ENCODE measurements around the gene CRLF1.

Gene CRLF1

GRCh38 chr19:18610245-18610555 lies 3.6 kb upstream of the CRLF1 start:
- Histone ChIP-seq H3K4me1 (ENCODE audit: low read length) (no peaks in the 10 kb centered on the region), H3K9ac (ENCODE audit: low read length) (no peak overlapping the region), H3K4me3 (ENCODE audit: low read length) (no peak overlapping the region), H3K9me2 (replicated peaks; ENCODE audit: insufficient read depth, low read length) (no peaks in the 10 kb centered on the region), H2AFZ (ENCODE audit: low read length) (no peak overlapping the region), H3K79me2 (ENCODE audit: low read length) (no peaks in the 10 kb centered on the region), H3K4me2 (ENCODE audit: low read depth, low read length) (no peak overlapping the region), H4K20me1 (ENCODE audit: insufficient read depth, low read length) (no peaks in the 10 kb centered on the region), H3F3A (ENCODE audit: insufficient read depth, low read length) (no peaks in the 10 kb centered on the region), H3K9me3 (replicated peaks; ENCODE audit: insufficient read depth, low read length) (no peaks in the 10 kb centered on the region), H3K27ac (ENCODE audit: low read length) (no peak overlapping the region), H3K36me3 (replicated peaks; ENCODE audit: insufficient read depth, low read length) (no peaks in the 10 kb centered on the region), H3K27me3 (replicated peaks; ENCODE audit: insufficient read depth, low read length) (peaks cover 91% of the 10 kb centered on the region)
- no peak for DNase-seq
- TF ChIP-seq EZH2phosphoT487 (IDR thresholded peaks at IDR 0.05; ENCODE audit: low read length), result no peak
- TF ChIP-seq CTCF (IDR thresholded peaks at IDR 0.05; ENCODE audit: low read length), result no peak
- TF ChIP-seq EZH2 (optimal IDR thresholded peaks at IDR 0.05; ENCODE audit: low read depth, low read length), result no peak

- no peak overlapping the region for H3K4me2 ChIP-seq (ENCODE audit: low read depth, low read length)
- H3K27me3 ChIP-seq (replicated peaks; ENCODE audit: insufficient read depth, low read length), result peaks cover 91% of the 10 kb centered on the region
- H3K4me1 ChIP-seq (ENCODE audit: low read length), result no peaks in the 10 kb centered on the region
Measured at GRCh38 chr19:18609717-18610051, 3.1 kb upstream of the CRLF1 start.

GRCh38 chr19:18608805-18609716 lies 2.5 kb upstream of the CRLF1 start:
- Histone ChIP-seq H3K9ac (ENCODE audit: low read length) (no peak overlapping the region), H3K36me3 (replicated peaks; ENCODE audit: insufficient read depth, low read length) (no peaks in the 10 kb centered on the region), H3K4me3 (ENCODE audit: low read length) (no peak overlapping the region), H3K4me2 (ENCODE audit: low read depth, low read length) (no peak overlapping the region), H2AFZ (ENCODE audit: low read length) (no peak overlapping the region), H3K27ac (ENCODE audit: low read length) (no peak overlapping the region), H3F3A (ENCODE audit: insufficient read depth, low read length) (no peaks in the 10 kb centered on the region), H3K27me3 (replicated peaks; ENCODE audit: insufficient read depth, low read length) (peaks cover 91% of the 10 kb centered on the region), H3K9me3 (replicated peaks; ENCODE audit: insufficient read depth, low read length) (no peaks in the 10 kb centered on the region), H3K79me2 (ENCODE audit: low read length) (no peaks in the 10 kb centered on the region), H3K9me2 (replicated peaks; ENCODE audit: insufficient read depth, low read length) (no peaks in the 10 kb centered on the region), H3K4me1 (ENCODE audit: low read length) (no peaks in the 10 kb centered on the region), H4K20me1 (ENCODE audit: insufficient read depth, low read length) (no peaks in the 10 kb centered on the region)
- no peak for TF ChIP-seq EZH2phosphoT487 (IDR thresholded peaks at IDR 0.05; ENCODE audit: low read length)
- TF ChIP-seq EZH2 (optimal IDR thresholded peaks at IDR 0.05; ENCODE audit: low read depth, low read length), result no peak
- TF ChIP-seq CTCF (IDR thresholded peaks at IDR 0.05; ENCODE audit: low read length), result no peak
- no peak for DNase-seq

More at GRCh38 chr19:18609717-18610051, 3.1 kb upstream of the CRLF1 start:
- H2AFZ ChIP-seq (ENCODE audit: low read length), result no peak overlapping the region
- no peaks in the 10 kb centered on the region for H4K20me1 ChIP-seq (ENCODE audit: insufficient read depth, low read length)
- no peak for DNase-seq
- H3F3A ChIP-seq (ENCODE audit: insufficient read depth, low read length), result no peaks in the 10 kb centered on the region
- H3K9me2 ChIP-seq (replicated peaks; ENCODE audit: insufficient read depth, low read length), result no peaks in the 10 kb centered on the region
- TF ChIP-seq EZH2phosphoT487 (IDR thresholded peaks at IDR 0.05; ENCODE audit: low read length), result no peak
- TF ChIP-seq EZH2 (optimal IDR thresholded peaks at IDR 0.05; ENCODE audit: low read depth, low read length), result no peak
- no peak for TF ChIP-seq CTCF (IDR thresholded peaks at IDR 0.05; ENCODE audit: low read length)
- H3K79me2 ChIP-seq (ENCODE audit: low read length), result no peaks in the 10 kb centered on the region
- no peak overlapping the region for H3K9ac ChIP-seq (ENCODE audit: low read length)
- no peaks in the 10 kb centered on the region for H3K9me3 ChIP-seq (replicated peaks; ENCODE audit: insufficient read depth, low read length)
- no peak overlapping the region for H3K27ac ChIP-seq (ENCODE audit: low read length)
- H3K4me3 ChIP-seq (ENCODE audit: low read length), result no peak overlapping the region
- no peaks in the 10 kb centered on the region for H3K36me3 ChIP-seq (replicated peaks; ENCODE audit: insufficient read depth, low read length)
